ENCODE measurements around the gene KIRREL3.

The KIRREL3 gene

GRCh38 chr11:126592496-126593410, 407.8 kb downstream of the KIRREL3 start:
- DNase-seq: no peak

GRCh38 chr11:126591966-126592489, 408.5 kb downstream of the KIRREL3 start:
- no peak for DNase-seq

- DNase-seq: no peak
These were observed 411.1 kb downstream of the KIRREL3 start for GRCh38 chr11:126589492-126589803.

GRCh38 chr11:126588630-126589491, 411.7 kb downstream of the KIRREL3 start:
- no peak for DNase-seq

- no peak for DNase-seq
These were observed 413.0 kb downstream of the KIRREL3 start for GRCh38 chr11:126587541-126587940.

- DNase-seq: no peak
These were observed 414.6 kb downstream of the KIRREL3 start for GRCh38 chr11:126585774-126586491.

- DNase-seq: no peak
These were observed 415.2 kb downstream of the KIRREL3 start for GRCh38 chr11:126585388-126585773.

- no peak for DNase-seq
These were observed 416.8 kb downstream of the KIRREL3 start for GRCh38 chr11:126583594-126584427.

GRCh38 chr11:126583101-126583500, 417.5 kb downstream of the KIRREL3 start:
- no peak for DNase-seq

- no peak for DNase-seq
These were observed 418.5 kb downstream of the KIRREL3 start for GRCh38 chr11:126581871-126582648.

GRCh38 chr11:126578426-126578825, 422.1 kb downstream of the KIRREL3 start:
- no peak for DNase-seq

GRCh38 chr11:126578021-126578420, 422.5 kb downstream of the KIRREL3 start:
- no peak for DNase-seq

- DNase-seq: no peak
These were observed 424.7 kb downstream of the KIRREL3 start for GRCh38 chr11:126575849-126576248.

- no peak for DNase-seq
These were observed 427.1 kb downstream of the KIRREL3 start for GRCh38 chr11:126573325-126573978.

GRCh38 chr11:126570489-126570888, 430.1 kb downstream of the KIRREL3 start:
- DNase-seq: no peak

GRCh38 chr11:126567419-126567818, 433.2 kb downstream of the KIRREL3 start:
- no peak for DNase-seq

- no peak for DNase-seq
These were observed 436.0 kb downstream of the KIRREL3 start for GRCh38 chr11:126564566-126564965.

GRCh38 chr11:126561327-126561893, 439.2 kb downstream of the KIRREL3 start:
- no peak for DNase-seq

GRCh38 chr11:126560221-126560620, 440.3 kb downstream of the KIRREL3 start:
- no peak for DNase-seq

Measured in T-helper 9 cell (primary cell).